GM18951 (cell line): Measurements from ENCODE around the gene DRC7.
"Not testable (repeated sequence)": the region's sequence is repeated elsewhere in the genome, so short reads cannot be mapped to it uniquely, and the experiment has no call there.

Source experiments
- POLR2A ChIP-seq: IDR thresholded peaks from 4 replicates; pipeline ENCODE4 v1.6.1; 2011; ENCODE audit warnings: mild to moderate bottlenecking; ENCODE audit not compliant: insufficient read length, insufficient read depth; ENCODE audit errors: extremely low read depth
- in situ Hi-C: fragments of 300-500 bp; cut with MboI; formaldehyde crosslinking; loops from one replicate; pipeline ENCODE4 v1.12.0; 2022; ENCODE audit warnings: low sequenced_read_pairs, mixed read lengths, inconsistent platforms; ENCODE audit not compliant: unreplicated experiment

The DRC7 gene

GRCh38 chr16:57739756-57740422 is 45.3 kb downstream of the DRC7 start:
- in situ Hi-C loops, result no loop called here
- TF ChIP-seq POLR2A, result no peak

GRCh38 chr16:57740423-57741071 is 45.9 kb downstream of the DRC7 start:
- TF ChIP-seq POLR2A, result no peak
- in situ Hi-C loops, result no loop called here

- TF ChIP-seq POLR2A, result no peak
- in situ Hi-C loops, result no loop called here
Observed at GRCh38 chr16:57741660-57742191, 47.1 kb downstream of the DRC7 start.

GRCh38 chr16:57742543-57742942 is 47.9 kb downstream of the DRC7 start:
- TF ChIP-seq POLR2A, result no peak
- in situ Hi-C loops, result no loop called here

- in situ Hi-C loops, result no loop called here
- no peak for TF ChIP-seq POLR2A
Observed at GRCh38 chr16:57743458-57743857, 48.9 kb downstream of the DRC7 start.

- no peak for TF ChIP-seq POLR2A
- in situ Hi-C loops, result no loop called here
Observed at GRCh38 chr16:57743886-57744641, 49.5 kb downstream of the DRC7 start.

GRCh38 chr16:57744642-57744903 is 50.0 kb downstream of the DRC7 start:
- in situ Hi-C loops, result no loop called here
- no peak for TF ChIP-seq POLR2A

- in situ Hi-C loops, result no loop called here
- no peak for TF ChIP-seq POLR2A
Observed at GRCh38 chr16:57745768-57746167, 51.2 kb downstream of the DRC7 start.

- in situ Hi-C loops, result not testable (repeated sequence)
Observed at GRCh38 chr16:57746316-57746715, 51.7 kb downstream of the DRC7 start.

- in situ Hi-C loops, result no loop called here
- no peak for TF ChIP-seq POLR2A
Observed at GRCh38 chr16:57747091-57747490, 52.5 kb downstream of the DRC7 start.

- in situ Hi-C loops, result no loop called here
- no peak for TF ChIP-seq POLR2A
Observed at GRCh38 chr16:57747496-57747895, 52.9 kb downstream of the DRC7 start.

GRCh38 chr16:57747996-57748395 is 53.4 kb downstream of the DRC7 start:
- in situ Hi-C loops, result no loop called here
- no peak for TF ChIP-seq POLR2A

GRCh38 chr16:57748596-57748995 is 54.0 kb downstream of the DRC7 start:
- in situ Hi-C loops, result no loop called here
- TF ChIP-seq POLR2A, result no peak
